IgD-negative memory B cell (primary cell): ENCODE results near the gene ADD3. TPM values are rescaled to one million over a fixed set of nuclear protein-coding genes. Genes with fewer than 3 reads are reported as not detected.
A peak's percentile ranks its signal among the peaks of the same experiment; 100 is the strongest.
"Not testable (repeated sequence)": the region's sequence is repeated elsewhere in the genome, so short reads cannot be mapped to it uniquely, and the experiment has no call there.

Source experiments
- H3K27ac Mint-ChIP-seq, 3 donors: one replicate each; pipeline ENCODE4 v1.8.0; 2020 to 2022; ENCODE audit warnings: mild to moderate bottlenecking in 3 of 3, mixed read lengths in 3 of 3, moderate library complexity in 1 of 3
- H3K27me3 Mint-ChIP-seq: one replicate; pipeline ENCODE4 v1.8.0; 2021; ENCODE audit warnings: mixed read lengths
- H3K36me3 Mint-ChIP-seq: one replicate; pipeline ENCODE4 v1.8.0; 2020; ENCODE audit warnings: mild to moderate bottlenecking, mixed read lengths
- H3K4me1 Mint-ChIP-seq, 3 donors: one replicate each; pipeline ENCODE4 v1.8.0; 2020 to 2022; ENCODE audit warnings: mixed read lengths in 3 of 3, mild to moderate bottlenecking in 1 of 3
- H3K4me3 Mint-ChIP-seq, 4 donors: one replicate each; pipeline ENCODE4 v1.8.0; 2020 to 2022; ENCODE audit warnings: mild to moderate bottlenecking in 4 of 4, mixed read lengths in 4 of 4, moderate library complexity in 3 of 4
- H3K9me3 Mint-ChIP-seq, 3 donors: one replicate each; pipeline ENCODE4 v1.8.0; 2020 to 2021; ENCODE audit warnings: mixed read lengths in 3 of 3, mild to moderate bottlenecking in 1 of 3
- polyA plus RNA-seq: library from polyadenylated mRNA; unstranded; fragments of 300-500 nt; fragmentation: Illumina TruSeq; gene quantifications from one replicate; pipeline ENCODE4 v1.2.3, GENCODE V29; 2021

The ADD3 gene
- polyA plus RNA-seq, 1 donor from 2014 or later: 344 TPM

DNA sequence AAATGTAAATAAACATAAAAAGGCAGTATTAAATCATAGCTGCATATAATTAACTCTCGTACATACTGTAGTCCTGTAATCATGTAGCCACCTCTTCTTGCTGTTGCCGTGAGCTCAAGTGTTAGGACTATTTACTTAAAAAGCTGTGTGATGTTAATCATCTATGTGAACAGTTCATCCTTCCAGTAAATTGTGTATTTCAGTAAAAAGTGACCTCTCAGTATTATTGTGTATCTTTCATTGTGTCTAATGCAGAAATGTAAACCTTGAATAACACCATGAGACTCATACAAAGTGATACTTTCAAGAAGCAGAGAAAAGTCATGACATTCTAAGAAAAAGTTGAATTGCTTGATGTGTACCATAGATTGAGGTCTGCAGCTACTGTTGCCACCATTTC, 38.0 kb downstream of the ADD3 start:
- H3K36me3 Mint-ChIP-seq: peaks cover 13% of the 10 kb centered on the region

GRCh38 chr10:110048145-110048544, 40.4 kb downstream of the ADD3 start:
- not testable (repeated sequence) for H3K27me3 Mint-ChIP-seq, H3K27ac Mint-ChIP-seq, H3K9me3 Mint-ChIP-seq
- peak overlapping the region in 1 of 4 donors; percentile 76 for H3K4me3 Mint-ChIP-seq
- peaks cover 29 to 37% (median 29%) of the 10 kb centered on the region in 3 donors for H3K4me1 Mint-ChIP-seq
- H3K36me3 Mint-ChIP-seq: peaks cover 14% of the 10 kb centered on the region

More for the DNA sequence above, 38.0 kb downstream of the ADD3 start:
- Mint-ChIP-seq H3K4me1 (peaks cover 20 to 25% (median 25%) of the 10 kb centered on the region in 3 donors), H3K9me3 (peaks cover 4 to 8% (median 5%) of the 10 kb centered on the region in 3 donors), H3K27me3 (no peaks in the 10 kb centered on the region), H3K4me3 (peak overlapping the region in 2 of 4 donors; percentile 14 to 49), H3K27ac (no peak overlapping the region)

- H3K36me3 Mint-ChIP-seq: peaks cover 9% of the 10 kb centered on the region
- peaks cover 27 to 37% (median 28%) of the 10 kb centered on the region in 3 donors for H3K4me1 Mint-ChIP-seq
- H3K9me3 Mint-ChIP-seq: peaks cover 4 to 8% (median 5%) of the 10 kb centered on the region in 3 donors
- no peaks in the 10 kb centered on the region for H3K27me3 Mint-ChIP-seq
- no peak overlapping the region for H3K4me3 Mint-ChIP-seq
- no peak overlapping the region for H3K27ac Mint-ChIP-seq
Observed at GRCh38 chr10:110048781-110049180, 41.0 kb downstream of the ADD3 start.

- not testable (repeated sequence) for H3K9me3 Mint-ChIP-seq, H3K27ac Mint-ChIP-seq, H3K36me3 Mint-ChIP-seq, H3K27me3 Mint-ChIP-seq
- H3K4me1 Mint-ChIP-seq: peaks cover 21 to 31% (median 30%) of the 10 kb centered on the region in 3 donors
- peak overlapping the region in 1 of 4 donors; percentile 49 for H3K4me3 Mint-ChIP-seq
Observed at GRCh38 chr10:110049889-110050591, 42.3 kb downstream of the ADD3 start.

DNA sequence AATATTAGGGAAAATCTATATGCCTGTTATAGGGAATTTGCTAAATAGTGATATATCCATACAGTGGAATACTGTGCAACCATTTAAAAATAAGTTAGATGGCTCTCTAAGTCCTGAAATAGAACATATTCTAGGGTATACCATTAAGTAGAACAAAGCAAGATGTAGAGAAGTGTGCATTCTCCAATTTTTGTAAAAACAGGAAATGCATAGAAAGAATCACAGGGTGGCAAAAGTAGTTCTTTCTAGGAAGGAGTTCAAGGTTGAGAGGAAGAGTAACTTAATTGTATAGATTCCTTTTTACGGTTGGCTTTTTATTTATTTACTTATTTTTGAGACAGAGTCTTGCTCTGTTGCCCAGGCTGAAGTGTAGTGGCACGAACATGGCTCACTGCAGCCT, 43.7 kb downstream of the ADD3 start:
- Mint-ChIP-seq H3K4me1 (peaks cover 28 to 38% (median 29%) of the 10 kb centered on the region in 3 donors), H3K27ac (no peak overlapping the region)

GRCh38 chr10:110052916-110053315, 45.1 kb downstream of the ADD3 start:
- Mint-ChIP-seq H3K4me3 (no peak overlapping the region), H3K27me3 (no peaks in the 10 kb centered on the region), H3K9me3 (peaks cover 4 to 7% (median 5%) of the 10 kb centered on the region in 3 donors), H3K27ac (no peak overlapping the region), H3K4me1 (peaks cover 37 to 51% (median 39%) of the 10 kb centered on the region in 3 donors), H3K36me3 (peaks cover 5% of the 10 kb centered on the region)

More for the DNA sequence above, 43.7 kb downstream of the ADD3 start:
- no peaks in the 10 kb centered on the region for H3K27me3 Mint-ChIP-seq
- peaks cover 7% of the 10 kb centered on the region for H3K36me3 Mint-ChIP-seq
- no peak overlapping the region for H3K4me3 Mint-ChIP-seq
- H3K9me3 Mint-ChIP-seq: peaks cover 4 to 8% (median 5%) of the 10 kb centered on the region in 3 donors

- Mint-ChIP-seq H3K4me3 (peak overlapping the region in 1 of 4 donors; percentile 34), H3K36me3 (peaks cover 2% of the 10 kb centered on the region), H3K27ac (no peak overlapping the region), H3K4me1 (peaks cover 58 to 73% (median 59%) of the 10 kb centered on the region in 3 donors), H3K9me3 (no peaks in the 10 kb centered on the region), H3K27me3 (no peaks in the 10 kb centered on the region)
Observed at GRCh38 chr10:110056822-110057221, 49.0 kb downstream of the ADD3 start.

DNA sequence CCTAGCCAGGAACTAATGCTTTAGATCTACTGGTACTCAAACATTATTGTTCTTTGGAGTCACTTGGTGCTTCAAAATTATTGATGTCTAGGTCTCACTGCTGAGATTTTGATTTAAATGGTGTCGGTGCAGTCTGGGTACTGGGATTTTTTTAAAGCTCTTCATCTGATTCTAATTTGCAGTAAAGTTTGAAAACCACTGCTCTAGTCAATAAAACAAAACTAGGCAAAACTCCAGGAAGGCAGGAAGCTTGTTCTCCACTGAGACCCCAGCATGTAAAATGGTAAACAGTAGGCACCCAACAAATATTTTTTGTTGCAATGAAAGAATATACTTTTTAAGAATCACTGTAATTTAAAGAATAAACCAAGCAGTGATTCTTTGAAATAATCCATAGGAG, 49.7 kb downstream of the ADD3 start:
- peaks cover 2% of the 10 kb centered on the region for H3K36me3 Mint-ChIP-seq
- peaks cover 56 to 68% (median 58%) of the 10 kb centered on the region in 3 donors for H3K4me1 Mint-ChIP-seq
- peak overlapping the region in 3 of 4 donors; percentile 3 to 77 (median 20) for H3K4me3 Mint-ChIP-seq
- H3K27me3 Mint-ChIP-seq: no peaks in the 10 kb centered on the region
- H3K9me3 Mint-ChIP-seq: no peaks in the 10 kb centered on the region
- peak overlapping the region in 1 of 3 donors; percentile 0 for H3K27ac Mint-ChIP-seq

DNA sequence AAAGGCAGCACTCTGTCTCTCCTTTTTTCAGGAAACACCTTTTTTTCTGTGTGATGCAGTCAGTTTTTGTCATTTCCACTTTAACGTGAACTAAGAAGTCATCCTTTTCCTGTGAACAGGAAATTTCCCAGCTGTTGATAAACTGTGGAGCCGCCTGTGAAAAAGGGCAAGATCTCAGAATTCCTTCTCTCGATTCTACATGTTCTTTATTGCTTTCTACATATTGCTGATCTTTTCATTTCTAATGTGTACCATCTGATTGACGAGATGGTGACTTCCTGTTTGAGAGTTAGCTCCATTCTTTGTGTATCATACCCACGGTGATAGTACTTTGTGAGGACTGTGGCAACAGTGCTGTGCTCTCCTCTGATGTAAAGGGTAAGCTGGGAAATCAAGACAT, 50.4 kb downstream of the ADD3 start:
- Mint-ChIP-seq H3K36me3 (no peaks in the 10 kb centered on the region), H3K9me3 (no peaks in the 10 kb centered on the region), H3K27me3 (no peaks in the 10 kb centered on the region), H3K27ac (peak overlapping the region; percentile 0 to 91 (median 80)), H3K4me3 (peak overlapping the region; percentile 3 to 78 (median 60)), H3K4me1 (peaks cover 54 to 67% (median 58%) of the 10 kb centered on the region in 3 donors)

- H3K9me3 Mint-ChIP-seq: no peaks in the 10 kb centered on the region
- peaks cover 54 to 67% (median 59%) of the 10 kb centered on the region in 3 donors for H3K4me1 Mint-ChIP-seq
- H3K27me3 Mint-ChIP-seq: no peaks in the 10 kb centered on the region
- peak overlapping the region in 3 of 4 donors; percentile 41 to 76 (median 60) for H3K4me3 Mint-ChIP-seq
- no peaks in the 10 kb centered on the region for H3K36me3 Mint-ChIP-seq
- peak overlapping the region in 2 of 3 donors; percentile 64 to 80 for H3K27ac Mint-ChIP-seq
Observed at GRCh38 chr10:110059925-110060324, 52.1 kb downstream of the ADD3 start.

DNA sequence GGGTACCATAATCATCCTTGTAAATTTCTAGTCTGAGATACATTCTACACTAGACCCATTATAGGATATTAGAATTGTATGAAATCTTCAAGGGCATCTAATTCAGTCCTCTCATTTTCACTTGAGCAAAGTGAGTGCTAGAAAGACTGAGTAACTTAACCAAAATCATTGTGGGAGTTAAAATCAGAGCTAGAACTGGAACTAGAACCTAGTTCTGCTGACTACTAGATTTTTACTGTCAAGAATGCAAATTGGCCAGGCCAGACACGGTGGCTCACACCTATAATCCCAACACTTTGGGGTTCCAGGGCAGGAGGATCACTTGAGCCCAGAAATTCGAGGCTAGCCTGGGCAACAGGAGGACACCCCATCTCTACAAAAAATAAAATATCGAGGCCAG, 53.9 kb downstream of the ADD3 start:
- Mint-ChIP-seq H3K36me3 (no peaks in the 10 kb centered on the region), H3K9me3 (no peaks in the 10 kb centered on the region), H3K27ac (no peak overlapping the region), H3K27me3 (no peaks in the 10 kb centered on the region), H3K4me3 (no peak overlapping the region), H3K4me1 (peaks cover 60 to 65% (median 64%) of the 10 kb centered on the region in 3 donors)

- Mint-ChIP-seq H3K27me3 (no peaks in the 10 kb centered on the region), H3K27ac (peak overlapping the region in 2 of 3 donors; percentile 8 to 79)
Observed at GRCh38 chr10:110065269-110065668, 57.5 kb downstream of the ADD3 start.

GRCh38 chr10:110067960-110068770, 60.4 kb downstream of the ADD3 start:
- peak overlapping the region; percentile 61 to 86 (median 74) for H3K27ac Mint-ChIP-seq
- no peaks in the 10 kb centered on the region for H3K9me3 Mint-ChIP-seq
- peak overlapping the region; percentile 36 to 89 (median 74) for H3K4me3 Mint-ChIP-seq
- no peaks in the 10 kb centered on the region for H3K27me3 Mint-ChIP-seq
- H3K36me3 Mint-ChIP-seq: peaks cover 6% of the 10 kb centered on the region
- H3K4me1 Mint-ChIP-seq: peaks cover 53 to 62% (median 60%) of the 10 kb centered on the region in 3 donors

More at GRCh38 chr10:110065269-110065668, 57.5 kb downstream of the ADD3 start:
- no peaks in the 10 kb centered on the region for H3K9me3 Mint-ChIP-seq
- H3K4me1 Mint-ChIP-seq: peaks cover 61 to 71% (median 62%) of the 10 kb centered on the region in 3 donors
- no peaks in the 10 kb centered on the region for H3K36me3 Mint-ChIP-seq
- H3K4me3 Mint-ChIP-seq: peak overlapping the region in 1 of 4 donors; percentile 61

- Mint-ChIP-seq H3K4me3 (peak overlapping the region in 3 of 4 donors; percentile 36 to 89 (median 84)), H3K4me1 (peaks cover 58 to 64% (median 61%) of the 10 kb centered on the region in 3 donors), H3K9me3 (no peaks in the 10 kb centered on the region), H3K27me3 (no peaks in the 10 kb centered on the region), H3K27ac (peak overlapping the region; percentile 61 to 86 (median 74)), H3K36me3 (peaks cover 6% of the 10 kb centered on the region)
Observed at GRCh38 chr10:110068780-110069179, 61.0 kb downstream of the ADD3 start.

- Mint-ChIP-seq H3K9me3 (no peaks in the 10 kb centered on the region), H3K36me3 (peaks cover 6% of the 10 kb centered on the region), H3K27me3 (no peaks in the 10 kb centered on the region), H3K4me1 (peaks cover 65 to 71% (median 65%) of the 10 kb centered on the region in 3 donors), H3K27ac (peak overlapping the region; percentile 61 to 86 (median 74)), H3K4me3 (peak overlapping the region; percentile 64 to 89 (median 78))
Observed at GRCh38 chr10:110069502-110069982, 61.8 kb downstream of the ADD3 start.
